Upper lobe of left lung (tissue), 4 donors: ENCODE measurements around the gene SDHA.

Experiments used
- CTCF ChIP-seq, 6 experiments: fragments of 450-650 bp in 4 of 6; fragments of 200-600 bp in 2 of 6; sonication (generic) in 2 of 6; IDR thresholded peaks; one replicate each; pipeline ENCODE4 v1.5.1; 2016 to 2019; ENCODE audit warnings: antibody characterized with exemption in 6 of 6
- POLR2A ChIP-seq, 4 donors: fragments of 450-650 bp; IDR thresholded peaks; one replicate each; pipeline ENCODE4 v1.5.1; 2016 to 2017; ENCODE audit warnings: antibody characterized with exemption in 4 of 4, mild to moderate bottlenecking in 2 of 4
- POLR2AphosphoS5 ChIP-seq, 2 donors: sonication (generic); formaldehyde crosslinking; IDR thresholded peaks; one replicate each; pipeline ENCODE4 v1.5.1; 2017; ENCODE audit warnings: antibody characterized with exemption in 2 of 2

DNA sequence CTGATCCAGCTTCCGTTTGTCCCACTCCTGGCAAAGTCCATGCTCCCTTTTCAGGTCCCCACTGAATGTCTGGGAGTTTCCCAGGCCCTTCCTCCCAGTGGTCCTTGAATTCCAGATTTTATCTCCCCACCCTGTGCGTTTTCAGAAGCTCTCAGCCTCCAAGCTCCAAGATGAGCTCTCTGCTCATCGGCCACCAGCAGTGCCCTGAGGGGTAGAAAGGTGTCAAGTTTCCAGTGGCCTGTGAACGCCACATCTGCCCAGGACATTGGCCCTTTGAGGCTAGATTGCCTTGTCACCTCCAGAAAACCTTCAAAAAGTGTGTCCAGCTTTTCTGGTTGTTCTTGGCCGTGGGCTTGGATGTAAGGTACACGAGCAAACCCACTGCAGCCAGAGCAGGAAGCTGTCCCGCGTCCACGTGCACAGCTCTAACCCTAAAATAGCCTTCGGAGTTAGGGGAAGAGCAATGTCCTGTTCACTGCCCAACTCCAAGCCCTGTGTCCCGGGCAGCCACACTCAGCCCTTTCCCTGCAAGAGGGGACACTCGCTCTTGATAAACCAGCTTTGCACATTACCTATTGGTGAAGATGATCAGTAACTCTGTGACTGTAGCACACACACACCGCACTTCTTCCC, 37.7 kb upstream of the SDHA start:
- TF ChIP-seq CTCF (IDR thresholded peaks at IDR 0.05) (no peak), POLR2A (IDR thresholded peaks at IDR 0.05) (no peak), POLR2AphosphoS5 (IDR thresholded peaks at IDR 0.05) (no peak)
